H1 (cell line): ENCODE measurements around the gene ERP29. TPM values are rescaled to one million over a fixed set of nuclear protein-coding genes. Genes with fewer than 3 reads are reported as not detected.

Experiments used
- CTCF ChIA-PET: fragments of 300-600 bp; sonication (Branson Sonifier 250); formaldehyde crosslinking; loops from one replicate; lab custom pipeline; 2021; ENCODE audit not compliant: partially characterized antibody; lab: Charles Lee
- POLR2A ChIA-PET: fragments of 300-600 bp; sonication (Branson Sonifier 250); formaldehyde crosslinking; loops from one replicate; lab custom pipeline; 2021; ENCODE audit warnings: inconsistent platforms; ENCODE audit not compliant: partially characterized antibody; lab: Charles Lee
- DNase-seq, 2 experiments: peaks; one replicate each; pipeline versions ENCODE4 v3.0.0 to v3.0.0-alpha.2; 2010 to 2022; ENCODE audit warnings: low spot score in 2 of 2, low read depth in 1 of 2, mixed read lengths in 1 of 2
- FAIRE-seq: peaks from 2 replicates; lab custom pipeline; 2011; peaks lifted over from hg19 to GRCh38; lab: Jason Lieb, UNC
- H2AFZ ChIP-seq: 2 replicates; pipeline ENCODE4 v1.8.1; 2012; ENCODE audit warnings: low read length, inconsistent platforms
- H2AK5ac ChIP-seq: 2 replicates; pipeline ENCODE4 v1.6.1; 2013; ENCODE audit warnings: low read depth, low read length
- H2BK120ac ChIP-seq: replicated peaks from 2 replicates; pipeline ENCODE3; 2013; ENCODE audit warnings: low read depth, low read length, inconsistent platforms
- H2BK12ac ChIP-seq: 2 replicates; pipeline ENCODE4 v1.6.1; 2013; ENCODE audit warnings: low read depth, low read length
- H2BK15ac ChIP-seq: 2 replicates; pipeline ENCODE4 v1.6.1; 2013; ENCODE audit warnings: low read length
- H2BK20ac ChIP-seq: 2 replicates; pipeline ENCODE4 v1.6.1; 2013; ENCODE audit warnings: low read length
- H2BK5ac ChIP-seq: 2 replicates; pipeline ENCODE4 v1.6.1; 2013; ENCODE audit warnings: low read depth, low read length
- H3K14ac ChIP-seq: 2 replicates; pipeline ENCODE4 v1.6.1; 2013; ENCODE audit warnings: inconsistent platforms; ENCODE audit not compliant: insufficient read length
- H3K18ac ChIP-seq: 2 replicates; pipeline ENCODE4 v1.6.1; 2013; ENCODE audit warnings: low read length; ENCODE audit errors: extremely low read depth
- H3K23ac ChIP-seq: 2 replicates; pipeline ENCODE4 v1.6.1; 2013; ENCODE audit warnings: inconsistent platforms; ENCODE audit not compliant: insufficient read length
- H3K23me2 ChIP-seq: 2 replicates; pipeline ENCODE4 v1.6.1; 2013; ENCODE audit warnings: low read depth, low read length
- H3K27ac ChIP-seq: 2 replicates; pipeline ENCODE4 v1.6.1; 2011; ENCODE audit warnings: low read depth, low read length, inconsistent platforms
- H3K27me3 ChIP-seq, 4 experiments: replicated peaks in 1 of 4; 1 replicate in 1 of 4; 2 replicates in 3 of 4; pipeline versions ENCODE4 v1.6.1 to v1.8.1; 2011 to 2013; ENCODE audit warnings: low read length in 3 of 4, mild to moderate bottlenecking in 3 of 4, inconsistent platforms in 2 of 4, mixed read lengths in 2 of 4, moderate library complexity in 1 of 4; ENCODE audit not compliant: control insufficient read depth in 3 of 4, insufficient read depth in 3 of 4; ENCODE audit errors: extremely low read depth in 1 of 4
- H3K36me3 ChIP-seq, 4 experiments: 2 replicates each; pipeline versions ENCODE4 v1.6.1 to v1.8.1; 2011 to 2013; ENCODE audit warnings: mild to moderate bottlenecking in 4 of 4, low read length in 3 of 4, moderate library complexity in 2 of 4, control low read depth in 1 of 4, inconsistent platforms in 1 of 4; ENCODE audit not compliant: insufficient read depth in 4 of 4, control insufficient read depth in 2 of 4
- H3K4ac ChIP-seq: replicated peaks from 2 replicates; pipeline ENCODE3; 2013; ENCODE audit warnings: low read length, low read depth, mixed read lengths, inconsistent platforms; ENCODE audit not compliant: insufficient read length
- H3K4me1 ChIP-seq, 4 experiments: replicated peaks in 1 of 4; 1 replicate in 1 of 4; 2 replicates in 3 of 4; pipeline versions ENCODE4 v1.6.1 to v1.8.1; 2011 to 2013; ENCODE audit warnings: low read length in 3 of 4, inconsistent platforms in 2 of 4, mixed read lengths in 1 of 4; ENCODE audit not compliant: insufficient read depth in 4 of 4, control insufficient read depth in 3 of 4
- H3K4me2 ChIP-seq, 2 experiments: 2 replicates each; pipeline versions ENCODE4 v1.6.1 to v1.8.1; 2011 to 2013; ENCODE audit warnings: low read depth in 2 of 2, low read length in 2 of 2, control low read depth in 1 of 2, inconsistent platforms in 1 of 2, mild to moderate bottlenecking in 1 of 2; ENCODE audit not compliant: insufficient read depth in 1 of 2
- H3K4me3 ChIP-seq, 4 experiments: fragments of 200-600, 300-600 bp in 1 of 4; sonication (generic), shearing (Covaris generic), sonication (Bioruptor Twin) in 1 of 4; 2 replicates each; pipeline versions ENCODE4 v1.5.1 to v1.8.1; 2011 to 2016; ENCODE audit warnings: low read length in 4 of 4, low read depth in 3 of 4, control low read depth in 2 of 4, inconsistent platforms in 2 of 4, mild to moderate bottlenecking in 2 of 4, mixed read lengths in 1 of 4, moderate library complexity in 1 of 4; ENCODE audit not compliant: insufficient read depth in 2 of 4; ENCODE audit errors: extremely low read depth in 1 of 4
- H3K56ac ChIP-seq: replicated peaks from 2 replicates; pipeline ENCODE3; 2013; ENCODE audit warnings: low read depth, mild to moderate bottlenecking, mixed read lengths, low read length, inconsistent platforms; ENCODE audit not compliant: insufficient read length
- H3K79me1 ChIP-seq: 2 replicates; pipeline ENCODE4 v1.6.1; 2013; ENCODE audit warnings: low read depth, low read length, control low read depth
- H3K79me2 ChIP-seq, 2 experiments: 2 replicates each; pipeline versions ENCODE4 v1.6.1 to v1.8.1; 2012 to 2013; ENCODE audit warnings: low read length in 2 of 2, mild to moderate bottlenecking in 2 of 2, inconsistent platforms in 1 of 2; ENCODE audit not compliant: insufficient read depth in 2 of 2, control insufficient read depth in 1 of 2
- H3K9ac ChIP-seq, 4 experiments: replicated peaks in 1 of 4; 1 replicate in 1 of 4; 2 replicates in 3 of 4; pipeline versions ENCODE4 v1.6.1 to v1.8.1; 2011 to 2013; ENCODE audit warnings: low read depth in 3 of 4, low read length in 3 of 4, control low read depth in 2 of 4, mild to moderate bottlenecking in 2 of 4, moderate library complexity in 2 of 4, inconsistent platforms in 1 of 4; ENCODE audit errors: extremely low read depth in 1 of 4
- H3K9me3 ChIP-seq, 2 experiments: 2 replicates each; pipeline versions ENCODE4 v1.6.1 to v1.8.1; 2012 to 2013; ENCODE audit warnings: mild to moderate bottlenecking in 2 of 2, moderate library complexity in 2 of 2, control low read depth in 1 of 2, inconsistent platforms in 1 of 2, low read depth in 1 of 2, low read length in 1 of 2, mixed read lengths in 1 of 2; ENCODE audit not compliant: insufficient read depth in 2 of 2
- H4K20me1 ChIP-seq, 2 experiments: replicated peaks in 1 of 2; 2 replicates each; pipeline versions ENCODE3 to v1.8.1; 2011 to 2013; ENCODE audit warnings: inconsistent platforms in 2 of 2, low read length in 2 of 2, mild to moderate bottlenecking in 1 of 2; ENCODE audit not compliant: insufficient read depth in 2 of 2, control insufficient read depth in 1 of 2
- H4K5ac ChIP-seq: 2 replicates; pipeline ENCODE4 v1.6.1; 2013; ENCODE audit warnings: low read length, low read depth, mixed read lengths, inconsistent platforms; ENCODE audit not compliant: insufficient read length
- H4K8ac ChIP-seq: 2 replicates; pipeline ENCODE4 v1.8.0; 2013; ENCODE audit warnings: mild to moderate bottlenecking, moderate library complexity, low read length, inconsistent platforms; ENCODE audit not compliant: insufficient read depth; ENCODE audit errors: extremely low read depth
- H4K91ac ChIP-seq: replicated peaks from 2 replicates; pipeline ENCODE3; 2013; ENCODE audit warnings: low read length, mixed read lengths, inconsistent platforms; ENCODE audit not compliant: insufficient read length
- CHD1 ChIP-seq: IDR thresholded peaks from 2 replicates; pipeline ENCODE4 v1.6.1; 2012; ENCODE audit warnings: low read depth, low read length, improper control_type of control experiment
- CREB1 ChIP-seq: IDR thresholded peaks from 2 replicates; pipeline ENCODE4 v1.6.1; 2012; ENCODE audit warnings: inconsistent platforms
- GTF2F1 ChIP-seq: IDR thresholded peaks from 2 replicates; pipeline ENCODE4 v1.6.1; 2012; ENCODE audit warnings: low read depth, low read length, improper control_type of control experiment, borderline replicate concordance
- JUND ChIP-seq: IDR thresholded peaks from 2 replicates; pipeline ENCODE4 v1.6.1; 2011; ENCODE audit warnings: mild to moderate bottlenecking, improper control_type of control experiment, low read length
- NRF1 ChIP-seq: IDR thresholded peaks from 2 replicates; pipeline ENCODE4 v1.6.1; 2011; ENCODE audit warnings: mild to moderate bottlenecking, low read depth, low read length, improper control_type of control experiment
- POLR2AphosphoS5 ChIP-seq: IDR thresholded peaks from 2 replicates; pipeline ENCODE4 v1.6.1; 2011; ENCODE audit warnings: low read depth, low read length
- SIN3A ChIP-seq, 2 experiments: IDR thresholded peaks in 1 of 2; conservative IDR thresholded peaks in 1 of 2; 2 replicates each; pipeline ENCODE4 v1.6.1; 2011 to 2012; ENCODE audit warnings: low read length in 2 of 2, improper control_type of control experiment in 1 of 2, low read depth in 1 of 2, mild to moderate bottlenecking in 1 of 2
- SIRT6 ChIP-seq: IDR thresholded peaks from one replicate; pipeline ENCODE4 v1.7.1; 2012; ENCODE audit warnings: low read length, inconsistent platforms
- SUZ12 ChIP-seq: fragments of 200-600 bp; sonication (generic); IDR thresholded peaks from 2 replicates; pipeline ENCODE4 v1.6.1; 2012; ENCODE audit warnings: mild to moderate bottlenecking, inconsistent platforms, low read length, moderate library complexity, mixed read lengths
- TAF1 ChIP-seq: IDR thresholded peaks from 2 replicates; pipeline ENCODE4 v1.6.1; 2011; ENCODE audit warnings: mild to moderate bottlenecking, low read depth, low read length
- TCF12 ChIP-seq: IDR thresholded peaks from 2 replicates; pipeline ENCODE4 v1.6.1; 2011; ENCODE audit warnings: low read depth, mild to moderate bottlenecking, low read length
- ZNF274 ChIP-seq: IDR thresholded peaks from 2 replicates; pipeline ENCODE4 v1.7.0; 2012; ENCODE audit warnings: low read length, borderline replicate concordance; ENCODE audit errors: extremely low read depth
- WGBS, 2 experiments: shearing (Covaris generic) in 1 of 2; methylation state at CpG; one replicate each; pipeline versions ENCODE4 v1.1.6 to v1.1.7; 2013 to 2015; ENCODE audit warnings: low lambda C conversion rate in 2 of 2, mixed read lengths in 2 of 2, inconsistent platforms in 1 of 2, low coverage in 1 of 2, missing lambda C conversion rate in 1 of 2; ENCODE audit not compliant: insufficient replicate concordance in 2 of 2, insufficient coverage in 1 of 2, insufficient read length in 1 of 2; ENCODE audit errors: extremely low coverage in 1 of 2, missing lambda C conversion rate in 1 of 2; 5-methylcytosine and 5-hydroxymethylcytosine counted together
- polyA plus RNA-seq, 7 experiments: library from polyadenylated mRNA; depleted of rRNA in 3 of 7; stranded (reverse) in 5 of 7; unstranded in 2 of 7; fragments of >200 nt in 5 of 7; fragments of 200-250 nt in 2 of 7; gene quantifications; 1 replicate in 5 of 7; 2 replicates in 1 of 7; 4 replicates in 1 of 7; pipeline versions ENCODE4 v1.2.1 to v1.2.3, GENCODE V29; 2011 to 2013; ENCODE audit warnings: missing spikeins in 2 of 7, mixed read lengths in 2 of 7
- total RNA-seq: library from RNA; stranded (reverse); fragmentation: NEBNext Ultra II Directional; extraction: Animal tissue kit (Norgen Biotek cat#: 25700); gene quantifications from 2 replicates; pipeline ENCODE4 v1.2.1, GENCODE V29; 2021
- TF ChIP-seq, protein P1 (sequence below): IDR thresholded peaks from 2 replicates; pipeline ENCODE4 v1.6.1; 2012; ENCODE audit warnings: low read length, inconsistent platforms

The ERP29 gene
- total and polyA plus RNA-seq, 2 of the 8 experiments (the other 6 are each of a cell fraction or from before 2014, with no cell fraction given): 88.7 to 171 TPM

DNA sequence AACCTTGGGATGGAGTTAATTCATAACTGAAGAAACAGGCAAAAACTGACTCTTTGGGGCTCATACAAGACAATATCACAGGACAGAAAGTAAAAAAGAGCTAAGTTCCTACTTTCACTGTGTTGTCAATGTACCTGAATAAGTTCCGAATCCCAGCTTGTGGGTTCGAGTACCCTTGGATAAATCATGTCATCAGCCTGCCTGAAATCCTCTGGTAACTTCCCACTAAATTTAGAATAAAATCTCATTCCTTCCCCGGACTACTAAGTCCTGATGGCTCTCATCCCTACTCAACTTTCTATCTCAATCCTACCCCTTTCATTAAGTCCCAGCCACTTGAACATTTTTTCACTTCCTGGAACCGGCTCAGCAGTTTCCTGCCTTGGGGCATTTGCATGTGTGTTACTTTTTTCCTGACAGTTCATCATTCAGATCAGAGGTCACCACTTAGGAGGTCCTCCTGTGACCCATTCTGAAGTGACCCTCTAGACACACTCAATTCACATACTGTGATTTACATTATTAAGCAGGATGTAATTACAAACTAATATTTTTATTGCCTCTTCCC, 12.7 kb downstream of the ERP29 start:
- peaks cover 13 to 54% (median 33%) of the 10 kb centered on the region in 4 experiments for H3K36me3 ChIP-seq
- H4K8ac ChIP-seq: no peak overlapping the region
- H3K27me3 ChIP-seq: no peaks in the 10 kb centered on the region
- no peak overlapping the region for H3K14ac ChIP-seq
- ChIA-PET POLR2A (interaction anchor here (0.9 to 5.6 kb wide), 4 partner anchors 8 to 104 kb away, joined by 3 to 88 read pairs (median 4); partner anchors contain the start of genes ERP29 and TMEM116), CTCF (interaction anchor here (4.3 kb wide), 1 partner anchor 82 kb away, joined by 18 read pairs; no protein-coding TSS in a partner anchor)
- no peak overlapping the region for H2BK15ac ChIP-seq
- no peak overlapping the region for H3K4ac ChIP-seq
- DNase-seq (no peak), FAIRE-seq (no peak)
- H2BK20ac ChIP-seq: no peak overlapping the region
- H2AFZ ChIP-seq: no peak overlapping the region
- no peak overlapping the region for H3K4me2 ChIP-seq
- no peaks in the 10 kb centered on the region for H3K23me2 ChIP-seq
- H3K79me1 ChIP-seq: peaks cover 9% of the 10 kb centered on the region; the same call in 1 of the 2 replicates
- H3K4me1 ChIP-seq: peaks cover 0 to 2% (median 0%) of the 10 kb centered on the region in 4 experiments; a peak in 1 of 7 replicates
- no peak overlapping the region for H2AK5ac ChIP-seq
- H3K23ac ChIP-seq: no peak overlapping the region
- peaks cover 10 to 16% of the 10 kb centered on the region in 2 experiments for H4K20me1 ChIP-seq
- 94% methylated on average over 4 of the region's 4 CpGs; no CpG with 5 or more reads in 1 of the 2 experiments for WGBS, 2 experiments
- peaks cover 0 to 10% of the 10 kb centered on the region in 2 experiments; a peak in 3 of 4 replicates for H3K79me2 ChIP-seq
- H2BK12ac ChIP-seq: no peak overlapping the region
- H3K18ac ChIP-seq: no peak overlapping the region
- no peak overlapping the region for H3K4me3 ChIP-seq
- no peak overlapping the region for H3K9ac ChIP-seq
- H3K9me3 ChIP-seq: no peaks in the 10 kb centered on the region
- no peak overlapping the region for H2BK5ac ChIP-seq
- H4K5ac ChIP-seq: no peak overlapping the region
- H3K56ac ChIP-seq: no peak overlapping the region
- no peak overlapping the region for H2BK120ac ChIP-seq
- H3K27ac ChIP-seq: no peak overlapping the region
- no peak overlapping the region for H4K91ac ChIP-seq
- no peak for TF ChIP-seq TAF1
- no peak for TF ChIP-seq NRF1
- TF ChIP-seq CHD1: no peak
- TF ChIP-seq ZNF274: no peak
- TF ChIP-seq, protein P1, sequence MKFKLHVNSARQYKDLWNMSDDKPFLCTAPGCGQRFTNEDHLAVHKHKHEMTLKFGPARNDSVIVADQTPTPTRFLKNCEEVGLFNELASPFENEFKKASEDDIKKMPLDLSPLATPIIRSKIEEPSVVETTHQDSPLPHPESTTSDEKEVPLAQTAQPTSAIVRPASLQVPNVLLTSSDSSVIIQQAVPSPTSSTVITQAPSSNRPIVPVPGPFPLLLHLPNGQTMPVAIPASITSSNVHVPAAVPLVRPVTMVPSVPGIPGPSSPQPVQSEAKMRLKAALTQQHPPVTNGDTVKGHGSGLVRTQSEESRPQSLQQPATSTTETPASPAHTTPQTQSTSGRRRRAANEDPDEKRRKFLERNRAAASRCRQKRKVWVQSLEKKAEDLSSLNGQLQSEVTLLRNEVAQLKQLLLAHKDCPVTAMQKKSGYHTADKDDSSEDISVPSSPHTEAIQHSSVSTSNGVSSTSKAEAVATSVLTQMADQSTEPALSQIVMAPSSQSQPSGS: no peak
- no peak for TF ChIP-seq TCF12
- TF ChIP-seq SIN3A (conservative IDR thresholded peaks at IDR 0.05 in 1 of 2, IDR thresholded peaks at IDR 0.05 in 1 of 2; ENCODE audit: low read depth in 1 of 2, low read length in 2 of 2): no peak
- TF ChIP-seq CREB1: no peak
- no peak for TF ChIP-seq POLR2AphosphoS5
- TF ChIP-seq SIRT6: no peak
- TF ChIP-seq GTF2F1: no peak
- no peak for TF ChIP-seq JUND
- no peak for TF ChIP-seq SUZ12
